Left hindlimb (tissue), 1 donor: ENCODE measurements around the gene ANGPTL4.
"Not testable (repeated sequence)": the region's sequence is repeated elsewhere in the genome, so short reads cannot be mapped to it uniquely, and the experiment has no call there.

Experiments
- DNase-seq: peaks from one replicate; pipeline ENCODE4 v3.0.0-alpha.2; 2018

ANGPTL4 gene

GRCh38 chr19:8391198-8392016 is 27.5 kb downstream of the ANGPTL4 start:
- DNase-seq = no peak

GRCh38 chr19:8392017-8392591 is 28.1 kb downstream of the ANGPTL4 start:
- DNase-seq = no peak

DNA sequence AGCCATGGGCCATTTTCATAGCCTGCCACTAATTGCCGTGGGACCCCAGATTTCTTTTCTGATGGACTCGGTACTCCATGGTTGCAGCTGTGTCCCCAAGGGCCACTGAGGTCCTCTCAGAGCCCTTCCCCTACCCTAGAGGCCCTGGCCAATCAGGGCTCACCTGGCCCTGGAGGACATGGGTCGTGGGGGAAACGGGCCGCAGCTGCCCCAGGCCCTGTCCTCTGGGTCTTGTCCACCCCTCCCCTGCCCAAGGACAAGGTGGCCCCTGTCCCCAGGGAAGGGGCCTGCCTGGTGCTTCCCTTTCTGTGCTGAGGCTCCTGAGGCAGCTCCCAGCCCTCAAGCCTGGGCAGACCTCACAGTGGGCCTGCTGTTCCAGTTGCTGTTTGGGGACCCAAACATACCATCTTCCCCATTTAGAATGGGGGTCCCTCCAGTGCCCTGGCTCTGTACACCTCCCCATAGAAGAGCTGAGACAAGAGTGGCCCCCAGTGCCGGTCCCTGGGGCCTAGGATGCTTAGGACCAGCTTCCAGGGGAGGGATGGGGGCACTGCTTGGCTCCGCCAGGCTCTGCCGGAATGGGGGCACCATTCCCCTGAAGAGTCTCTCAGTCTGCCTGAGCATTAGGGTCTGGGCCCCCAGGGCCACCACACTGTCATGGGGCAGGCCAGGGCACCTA is 29.4 kb downstream of the ANGPTL4 start:
- no peak for DNase-seq

- no peak for DNase-seq
Measured at GRCh38 chr19:8393871-8394250, 29.9 kb downstream of the ANGPTL4 start.

DNA sequence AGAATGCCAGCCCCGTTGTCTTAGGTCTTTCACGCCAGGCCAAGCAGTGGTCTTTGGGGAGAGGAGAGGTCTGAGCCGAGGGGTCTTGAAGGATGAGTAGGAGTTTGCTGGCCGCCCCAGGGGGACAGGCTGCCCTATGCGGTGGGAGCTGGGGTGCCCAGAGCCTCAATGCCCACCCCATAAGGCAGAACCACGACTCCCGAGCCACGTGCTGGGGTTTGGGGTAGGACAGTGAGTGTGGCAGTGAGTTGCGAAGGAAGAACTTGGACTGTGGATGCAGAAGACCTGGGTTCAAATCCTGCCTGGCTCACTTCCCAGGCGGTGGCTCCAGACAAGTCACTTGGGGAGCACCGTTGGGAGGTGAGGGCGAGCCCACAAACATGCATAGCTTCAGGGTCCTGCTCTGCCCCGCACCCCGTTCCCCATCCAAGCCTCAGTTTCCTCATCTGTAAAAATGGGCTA is 31.7 kb downstream of the ANGPTL4 start:
- DNase-seq = no peak

GRCh38 chr19:8396185-8396562 is 32.2 kb downstream of the ANGPTL4 start:
- DNase-seq = no peak

GRCh38 chr19:8396563-8397203 is 32.7 kb downstream of the ANGPTL4 start:
- peak; percentile 62 for DNase-seq

- no peak for DNase-seq
Measured at GRCh38 chr19:8397271-8397670, 33.3 kb downstream of the ANGPTL4 start.

GRCh38 chr19:8397746-8398310 is 33.9 kb downstream of the ANGPTL4 start:
- DNase-seq = no peak

DNA sequence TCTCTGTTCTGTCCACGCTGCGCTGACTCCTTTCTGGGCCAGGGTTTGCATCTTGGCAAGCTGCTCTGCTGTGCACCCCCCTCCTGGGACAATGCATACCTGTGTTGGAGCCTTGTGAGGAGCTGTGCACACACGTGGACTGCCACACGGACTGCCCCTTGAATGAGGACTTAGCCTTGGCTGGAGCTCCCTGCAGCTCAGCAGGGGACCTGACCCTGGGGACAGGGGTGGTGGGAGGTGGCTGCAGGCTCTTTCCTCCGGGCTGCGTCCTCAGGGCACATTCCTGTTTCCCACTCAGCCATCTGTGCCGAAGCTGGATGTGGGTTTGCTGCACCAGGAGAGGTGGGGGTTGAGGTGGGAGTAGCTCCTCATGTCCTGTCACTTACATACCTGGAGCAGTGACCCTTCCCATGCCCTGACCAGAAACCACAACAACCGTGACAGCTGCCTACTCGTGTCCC is 34.4 kb downstream of the ANGPTL4 start:
- DNase-seq = no peak

- DNase-seq = no peak
Measured at GRCh38 chr19:8399681-8400188, 35.8 kb downstream of the ANGPTL4 start.

GRCh38 chr19:8401981-8402411 is 38.0 kb downstream of the ANGPTL4 start:
- no peak for DNase-seq

DNA sequence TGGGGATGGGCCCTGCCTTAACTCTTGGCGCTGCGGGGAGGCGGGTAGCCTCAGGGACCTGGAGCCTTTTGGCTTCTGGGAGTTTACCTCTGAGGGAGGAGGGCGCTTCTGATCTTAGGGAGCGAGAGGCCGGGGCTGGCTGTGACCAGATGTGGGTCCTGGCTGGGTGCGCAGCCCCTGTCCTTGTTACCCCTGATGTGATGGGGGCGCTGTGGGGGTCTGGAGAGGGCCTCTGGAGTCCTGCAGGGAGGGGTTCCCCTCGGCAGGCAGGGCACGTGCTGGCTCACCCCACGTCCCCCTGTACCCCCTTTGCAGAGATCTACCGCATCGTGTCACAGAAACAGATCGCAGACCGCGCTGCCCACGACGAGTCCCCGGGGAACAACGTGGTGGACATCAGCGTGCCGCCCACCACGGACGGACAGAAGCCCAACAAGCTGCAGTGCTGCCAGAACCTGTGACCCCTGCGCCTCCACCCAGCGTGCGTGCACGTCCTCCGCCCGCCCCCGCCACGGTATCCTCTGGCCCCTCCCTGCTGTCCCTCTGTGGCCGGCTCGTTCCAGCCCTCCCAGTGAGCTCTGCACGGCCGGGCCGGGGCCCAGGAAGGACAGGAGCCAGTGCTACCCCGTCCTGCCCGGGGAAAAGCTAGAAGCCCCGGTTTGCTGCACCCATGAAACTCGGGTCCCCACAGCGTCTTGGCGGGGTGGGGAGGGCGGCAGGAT is 39.3 kb downstream of the ANGPTL4 start:
- DNase-seq = no peak

DNA sequence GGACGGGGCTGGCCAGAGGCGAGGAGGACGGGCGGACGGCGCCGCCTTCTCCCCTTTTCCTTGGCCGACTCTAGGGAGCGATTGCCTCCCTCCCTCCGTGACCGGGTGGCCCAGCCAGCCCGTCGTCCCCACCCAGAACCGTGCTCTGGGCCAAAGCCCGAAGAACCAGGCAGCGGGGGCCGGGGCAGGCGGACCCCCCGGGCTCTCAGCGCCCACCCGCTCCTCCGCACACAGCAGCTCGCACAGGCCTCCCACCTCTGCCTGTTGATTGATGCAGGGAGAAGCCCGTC is 39.8 kb downstream of the ANGPTL4 start:
- DNase-seq = no peak

- DNase-seq = no peak
Measured at GRCh38 chr19:8404391-8405151, 40.6 kb downstream of the ANGPTL4 start.

GRCh38 chr19:8410718-8411117 is 46.8 kb downstream of the ANGPTL4 start:
- DNase-seq = not testable (repeated sequence)

- DNase-seq = peak; percentile 98
Measured at GRCh38 chr19:8412783-8413628, 49.1 kb downstream of the ANGPTL4 start, which contains the start of gene MARCHF2. Gene MARCHF2 (plus strand): TSS chr19:8413305. CDS start chr19:8421841, 8,536 bp downstream.

DNA sequence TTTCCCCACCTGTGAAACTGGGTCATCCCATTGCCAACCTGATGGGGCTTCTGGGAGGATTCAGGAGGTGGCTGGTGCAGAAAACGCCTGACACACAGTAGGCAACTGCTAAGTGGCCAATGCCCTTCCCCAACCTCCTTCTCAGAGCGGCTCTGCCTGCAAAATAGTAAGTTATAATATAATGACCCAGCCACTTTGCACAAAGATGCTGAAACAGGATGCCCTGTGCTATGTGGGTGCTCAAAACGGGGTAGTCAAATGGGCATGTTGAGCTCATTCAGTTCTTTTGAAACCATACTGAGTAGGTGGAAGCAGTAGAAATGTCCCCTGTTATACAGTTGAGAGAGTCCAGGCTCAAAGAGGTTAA is 49.7 kb downstream of the ANGPTL4 start:
- no peak for DNase-seq

- DNase-seq = no peak
Measured at GRCh38 chr19:8416796-8417195, 52.8 kb downstream of the ANGPTL4 start.
